HG02588 (cell line): ENCODE measurements around the gene TMEM214.
A peak's percentile ranks its signal among the peaks of the same experiment; 100 is the strongest.

Source experiments
- ATAC-seq: cut with Tn5 transposase; IDR thresholded peaks from one replicate; pipeline ENCODE4 v1.9.1; 2021; ENCODE audit warnings: mild to moderate bottlenecking, moderate library complexity; ENCODE audit not compliant: unreplicated experiment

Gene TMEM214

GRCh38 chr2:27039426-27039825 lies 6.7 kb downstream of the TMEM214 start:
- ATAC-seq = no peak

GRCh38 chr2:27039871-27040270 lies 7.1 kb downstream of the TMEM214 start:
- ATAC-seq = no peak

- ATAC-seq = no peak
Measured at GRCh38 chr2:27040282-27040681, 7.5 kb downstream of the TMEM214 start.

GRCh38 chr2:27041752-27042151 lies 9.0 kb downstream of the TMEM214 start:
- no peak for ATAC-seq

GRCh38 chr2:27042159-27042661 lies 9.4 kb downstream of the TMEM214 start:
- ATAC-seq = no peak

- ATAC-seq = no peak
Measured at GRCh38 chr2:27042985-27043634, 10.3 kb downstream of the TMEM214 start.

- ATAC-seq = peak; percentile 22
Measured at GRCh38 chr2:27049422-27050280, 16.9 kb downstream of the TMEM214 start.

- peak; percentile 42 for ATAC-seq
Measured at GRCh38 chr2:27050281-27050995, 17.7 kb downstream of the TMEM214 start.

- ATAC-seq = peak; percentile 67
Measured at GRCh38 chr2:27050996-27051901, 18.5 kb downstream of the TMEM214 start, which contains the start of gene AGBL5. TSS of gene AGBL5 (plus strand) at chr2:27051668. CDS start at chr2:27052959, 1,291 bp downstream.

- no peak for ATAC-seq
Measured at GRCh38 chr2:27051902-27052645, 19.3 kb downstream of the TMEM214 start.

- ATAC-seq = no peak
Measured at GRCh38 chr2:27053321-27053720, 20.6 kb downstream of the TMEM214 start.

GRCh38 chr2:27053776-27054175 lies 21.0 kb downstream of the TMEM214 start:
- ATAC-seq = no peak

- ATAC-seq = no peak
Measured at GRCh38 chr2:27054721-27055120, 22.0 kb downstream of the TMEM214 start.

- no peak for ATAC-seq
Measured at GRCh38 chr2:27057184-27057583, 24.4 kb downstream of the TMEM214 start.

GRCh38 chr2:27058210-27058609 lies 25.4 kb downstream of the TMEM214 start:
- ATAC-seq = no peak

GRCh38 chr2:27059141-27059820 lies 26.5 kb downstream of the TMEM214 start:
- no peak for ATAC-seq

- ATAC-seq = no peak
Measured at GRCh38 chr2:27060323-27060722, 27.6 kb downstream of the TMEM214 start.

- no peak for ATAC-seq
Measured at GRCh38 chr2:27065128-27065527, 32.4 kb downstream of the TMEM214 start.

GRCh38 chr2:27067385-27067784 lies 34.6 kb downstream of the TMEM214 start:
- ATAC-seq = no peak
